Suprapubic skin (tissue), 4 donors: Measurements from ENCODE around the gene AFF1. TPM values are rescaled to one million over a fixed set of nuclear protein-coding genes. Genes with fewer than 3 reads are reported as not detected.

Source experiments
- DNase-seq, 2 donors: peaks; one replicate each; pipeline ENCODE4 v3.0.0-alpha.2; 2019; ENCODE audit warnings: low spot score in 2 of 2
- H3K27ac ChIP-seq: fragments of 200-600 bp; sonication (generic); one replicate; pipeline ENCODE4 v1.5.1; 2019
- H3K27me3 ChIP-seq: fragments of 200-600 bp; sonication (generic); one replicate; pipeline ENCODE4 v1.5.1; 2019
- H3K36me3 ChIP-seq: fragments of 200-600 bp; sonication (generic); one replicate; pipeline ENCODE4 v1.5.1; 2019
- H3K4me1 ChIP-seq: fragments of 200-600 bp; sonication (generic); one replicate; pipeline ENCODE4 v1.5.1; 2019
- H3K4me3 ChIP-seq: fragments of 200-600 bp; sonication (generic); one replicate; pipeline ENCODE4 v1.5.1; 2019; ENCODE audit warnings: mild to moderate bottlenecking
- H3K9me3 ChIP-seq: fragments of 200-600 bp; sonication (generic); one replicate; pipeline ENCODE4 v1.5.1; 2019
- CTCF ChIP-seq, 2 donors: fragments of 200-600 bp in 1 of 2; fragments of 450-650 bp in 1 of 2; sonication (generic) in 1 of 2; IDR thresholded peaks; one replicate each; pipeline ENCODE4 v1.5.1; 2016 to 2019; ENCODE audit warnings: antibody characterized with exemption in 2 of 2, mild to moderate bottlenecking in 1 of 2, moderate library complexity in 1 of 2
- EP300 ChIP-seq: sonication (generic); formaldehyde crosslinking; IDR thresholded peaks from one replicate; pipeline ENCODE4 v1.6.1; 2017; ENCODE audit warnings: antibody characterized with exemption
- POLR2A ChIP-seq, 2 donors: fragments of 450-650 bp; IDR thresholded peaks; one replicate each; pipeline ENCODE4 v1.6.1; 2017; ENCODE audit warnings: antibody characterized with exemption in 2 of 2, mild to moderate bottlenecking in 2 of 2, moderate library complexity in 2 of 2
- POLR2AphosphoS5 ChIP-seq, 3 donors: sonication (generic); formaldehyde crosslinking; IDR thresholded peaks; one replicate each; pipeline ENCODE4 v1.6.1; 2017; ENCODE audit warnings: antibody characterized with exemption in 3 of 3
- WGBS: methylation state at CpG from one replicate; pipeline ENCODE4 v1.1.5; 2018; 5-methylcytosine and 5-hydroxymethylcytosine counted together
- total RNA-seq, 4 donors: library from RNA; depleted of rRNA; stranded (reverse); fragments of >200 nt; gene quantifications; one replicate each; pipeline ENCODE4 v1.1.0, GENCODE V29; 2016

Gene AFF1
- total RNA-seq, 4 donors from 2014 or later: 67.2 to 175 (median 103) TPM

- Histone ChIP-seq H3K36me3 (no peaks in the 10 kb centered on the region), H3K4me1 (peaks cover 35% of the 10 kb centered on the region), H3K9me3 (no peaks in the 10 kb centered on the region), H3K4me3 (no peak overlapping the region), H3K27me3 (no peaks in the 10 kb centered on the region), H3K27ac (peak overlapping the region; percentile 38)
- DNase-seq: no peak
- TF ChIP-seq CTCF (IDR thresholded peaks at IDR 0.05) (no peak), POLR2A (IDR thresholded peaks at IDR 0.05) (no peak), EP300 (no peak), POLR2AphosphoS5 (IDR thresholded peaks at IDR 0.05) (no peak)
- WGBS: 4% methylated on average over 2 of the region's 2 CpGs
Observed at GRCh38 chr4:86908251-86908657, 26.6 kb upstream of the AFF1 start.

- TF ChIP-seq POLR2AphosphoS5 (IDR thresholded peaks at IDR 0.05) (no peak), POLR2A (IDR thresholded peaks at IDR 0.05) (no peak), CTCF (IDR thresholded peaks at IDR 0.05) (no peak), EP300 (no peak)
- Histone ChIP-seq H3K9me3 (no peaks in the 10 kb centered on the region), H3K27me3 (no peaks in the 10 kb centered on the region), H3K27ac (no peak overlapping the region), H3K4me3 (no peak overlapping the region), H3K4me1 (peaks cover 28% of the 10 kb centered on the region), H3K36me3 (no peaks in the 10 kb centered on the region)
- WGBS: 61% methylated on average over 8 of the region's 8 CpGs
- DNase-seq: no peak
Observed at GRCh38 chr4:86909546-86910295, 25.1 kb upstream of the AFF1 start.

GRCh38 chr4:86910369-86910768 is 24.4 kb upstream of the AFF1 start:
- H3K27ac ChIP-seq: no peak overlapping the region
- H3K4me3 ChIP-seq: no peak overlapping the region
- peaks cover 26% of the 10 kb centered on the region for H3K4me1 ChIP-seq
- 80% methylated on average over 5 of the region's 5 CpGs for WGBS
- DNase-seq: no peak
- no peak for TF ChIP-seq EP300
- no peak for TF ChIP-seq CTCF (IDR thresholded peaks at IDR 0.05)
- TF ChIP-seq POLR2A (IDR thresholded peaks at IDR 0.05): no peak
- TF ChIP-seq POLR2AphosphoS5 (IDR thresholded peaks at IDR 0.05): no peak
- H3K27me3 ChIP-seq: no peaks in the 10 kb centered on the region
- H3K9me3 ChIP-seq: no peaks in the 10 kb centered on the region
- no peaks in the 10 kb centered on the region for H3K36me3 ChIP-seq

- H3K27me3 ChIP-seq: no peaks in the 10 kb centered on the region
- no peak overlapping the region for H3K27ac ChIP-seq
- peaks cover 26% of the 10 kb centered on the region for H3K4me1 ChIP-seq
- no peak for TF ChIP-seq EP300
- TF ChIP-seq POLR2A (IDR thresholded peaks at IDR 0.05): no peak
- TF ChIP-seq POLR2AphosphoS5 (IDR thresholded peaks at IDR 0.05): no peak
- no peak for TF ChIP-seq CTCF (IDR thresholded peaks at IDR 0.05)
- DNase-seq: no peak
- H3K4me3 ChIP-seq: no peak overlapping the region
- 80% methylated on average over 7 of the region's 7 CpGs for WGBS
- no peaks in the 10 kb centered on the region for H3K36me3 ChIP-seq
- no peaks in the 10 kb centered on the region for H3K9me3 ChIP-seq
Observed at GRCh38 chr4:86910820-86911684, 23.8 kb upstream of the AFF1 start.

- no peak overlapping the region for H3K27ac ChIP-seq
- H3K4me3 ChIP-seq: no peak overlapping the region
- 48% methylated on average over 1 of the region's 1 CpG for WGBS
Observed at GRCh38 chr4:86916392-86916791, 18.4 kb upstream of the AFF1 start.

More at GRCh38 chr4:86916392-86916791, 18.4 kb upstream of the AFF1 start:
- Histone ChIP-seq H3K9me3 (no peaks in the 10 kb centered on the region), H3K36me3 (no peaks in the 10 kb centered on the region), H3K27me3 (no peaks in the 10 kb centered on the region), H3K4me1 (peaks cover 9% of the 10 kb centered on the region)
- no peak for DNase-seq
- TF ChIP-seq POLR2A (IDR thresholded peaks at IDR 0.05) (no peak), EP300 (no peak), CTCF (IDR thresholded peaks at IDR 0.05) (no peak), POLR2AphosphoS5 (IDR thresholded peaks at IDR 0.05) (no peak)
